IMR-90 (cell line): ENCODE results near the gene MRPL49. TPM values are rescaled to one million over a fixed set of nuclear protein-coding genes. Genes with fewer than 3 reads are reported as not detected.

ENCODE experiments used
- ATAC-seq: fragments of 200-7000 bp; cut with Tn5 transposase; 2 replicates; pipeline ENCODE4 v1.9.1; 2020; ENCODE audit warnings: low read depth, mild to moderate bottlenecking, moderate library complexity
- BruUV-seq: library from RNA; stranded (reverse); fragments of 400-500 nt; replicated peaks from 2 replicates; lab custom pipeline; 2021; lab: Mats Ljungman, UMichigan
- CTCF ChIA-PET: fragments of 300-600 bp; formaldehyde crosslinking; extraction: SDS; loops from one replicate; lab custom pipeline; 2021; ENCODE audit warnings: antibody characterized with exemption; lab: Yijun Ruan, JAX
- POLR2A ChIA-PET: fragments of 300-600 bp; sonication (Branson Sonifier 250); formaldehyde crosslinking; loops from one replicate; lab custom pipeline; 2022; ENCODE audit warnings: antibody characterized with exemption; ENCODE audit not compliant: unreplicated experiment; lab: Charles Lee
- DNase-seq: peaks from one replicate; pipeline ENCODE4 v3.0.0; 2013
- H2AFZ ChIP-seq: replicated peaks from 2 replicates; pipeline ENCODE3; 2013; ENCODE audit warnings: low read length, mild to moderate bottlenecking; ENCODE audit not compliant: poor library complexity
- H2AK5ac ChIP-seq: 2 replicates; pipeline ENCODE4 v1.6.1; 2013; ENCODE audit warnings: low read depth, low read length, inconsistent platforms
- H2AK9ac ChIP-seq: replicated peaks from 2 replicates; pipeline ENCODE3; 2013; ENCODE audit warnings: mild to moderate bottlenecking, low read depth, low read length, moderate library complexity; ENCODE audit not compliant: poor library complexity
- H2BK120ac ChIP-seq: 2 replicates; pipeline ENCODE4 v1.6.1; 2013; ENCODE audit warnings: low read depth, low read length, inconsistent platforms
- H2BK15ac ChIP-seq: 3 replicates; pipeline ENCODE4 v1.6.1; 2013; ENCODE audit warnings: low read depth, low read length, inconsistent platforms
- H2BK20ac ChIP-seq: 2 replicates; pipeline ENCODE4 v1.6.1; 2013; ENCODE audit warnings: low read depth, mild to moderate bottlenecking, inconsistent platforms, low read length, moderate library complexity
- H2BK5ac ChIP-seq: 2 replicates; pipeline ENCODE4 v1.6.1; 2013; ENCODE audit warnings: mild to moderate bottlenecking, low read depth, low read length, inconsistent platforms; ENCODE audit not compliant: poor library complexity, severe bottlenecking
- H3K14ac ChIP-seq: replicated peaks from 2 replicates; pipeline ENCODE4 v1.6.1; 2013; ENCODE audit warnings: low read depth, low read length, inconsistent platforms
- H3K18ac ChIP-seq: 2 replicates; pipeline ENCODE4 v1.6.1; 2013; ENCODE audit warnings: low read depth, low read length, control low read depth
- H3K23ac ChIP-seq: 2 replicates; pipeline ENCODE4 v1.6.1; 2013; ENCODE audit warnings: low read depth, low read length, inconsistent platforms
- H3K27ac ChIP-seq: 2 replicates; pipeline ENCODE4 v1.5.1; 2013; ENCODE audit warnings: mild to moderate bottlenecking, control low read depth, low read length; ENCODE audit not compliant: insufficient read depth
- H3K27me3 ChIP-seq: 2 replicates; pipeline ENCODE4 v1.6.1; 2013; ENCODE audit warnings: low read length; ENCODE audit not compliant: control insufficient read depth, insufficient read depth
- H3K36me3 ChIP-seq: 2 replicates; pipeline ENCODE4 v1.6.1; 2013; ENCODE audit warnings: low read length, mixed read lengths; ENCODE audit not compliant: control insufficient read depth, insufficient read depth
- H3K4ac ChIP-seq: 2 replicates; pipeline ENCODE4 v1.6.1; 2013; ENCODE audit warnings: low read depth, low read length, inconsistent platforms
- H3K4me1 ChIP-seq: 2 replicates; pipeline ENCODE4 v1.6.1; 2013; ENCODE audit warnings: low read length, mixed read lengths; ENCODE audit not compliant: control insufficient read depth, insufficient read depth
- H3K4me2 ChIP-seq: 2 replicates; pipeline ENCODE4 v1.6.1; 2013; ENCODE audit warnings: low read depth, mild to moderate bottlenecking, control low read depth, low read length, moderate library complexity
- H3K4me3 ChIP-seq: 2 replicates; pipeline ENCODE4 v1.5.1; 2013; ENCODE audit warnings: low read depth, mild to moderate bottlenecking, control low read depth, low read length, moderate library complexity; ENCODE audit not compliant: insufficient read depth
- H3K56ac ChIP-seq: 2 replicates; pipeline ENCODE4 v1.6.1; 2013; ENCODE audit warnings: low read length, inconsistent platforms; ENCODE audit not compliant: insufficient read depth; ENCODE audit errors: extremely low read depth
- H3K79me1 ChIP-seq, 2 experiments: 2 replicates each; pipeline ENCODE4 v1.6.1; 2013; ENCODE audit warnings: low read length in 2 of 2, inconsistent platforms in 1 of 2, low read depth in 1 of 2
- H3K9ac ChIP-seq: 2 replicates; pipeline ENCODE4 v1.6.1; 2013; ENCODE audit warnings: low read depth, low read length, control low read depth
- H3K9me1 ChIP-seq: 2 replicates; pipeline ENCODE4 v1.6.1; 2013; ENCODE audit warnings: low read length, inconsistent platforms; ENCODE audit not compliant: insufficient read depth
- H3K9me3 ChIP-seq: 2 replicates; pipeline ENCODE4 v1.6.1; 2013; ENCODE audit warnings: low read length; ENCODE audit not compliant: control insufficient read depth, insufficient read depth
- H4K20me1 ChIP-seq: 2 replicates; pipeline ENCODE4 v1.6.1; 2013; ENCODE audit warnings: low read length, inconsistent platforms; ENCODE audit not compliant: insufficient read depth
- H4K5ac ChIP-seq: 2 replicates; pipeline ENCODE4 v1.6.1; 2013; ENCODE audit warnings: mild to moderate bottlenecking, low read depth, low read length, control low read depth
- H4K8ac ChIP-seq, 2 experiments: 2 replicates each; pipeline ENCODE4 v1.6.1; 2013; ENCODE audit warnings: low read depth in 2 of 2, low read length in 2 of 2, control low read depth in 1 of 2, inconsistent platforms in 1 of 2
- H4K91ac ChIP-seq: 2 replicates; pipeline ENCODE4 v1.6.1; 2013; ENCODE audit warnings: low read depth, low read length, inconsistent platforms; ENCODE audit not compliant: insufficient read depth
- BHLHE40 ChIP-seq: fragments of 150-350 bp; IDR thresholded peaks from 2 replicates; pipeline ENCODE4 v1.6.1; 2016; ENCODE audit warnings: mild to moderate bottlenecking, low read depth, low read length
- CEBPB ChIP-seq: IDR thresholded peaks from 2 replicates; pipeline ENCODE4 v1.6.1; 2012; ENCODE audit warnings: low read depth, low read length, improper control_type of control experiment
- CHD1 ChIP-seq: IDR thresholded peaks from 2 replicates; pipeline ENCODE4 v1.6.1; 2012; ENCODE audit warnings: low read depth, low read length, improper control_type of control experiment
- FOS ChIP-seq: fragments of 150-350 bp; IDR thresholded peaks from 2 replicates; pipeline ENCODE4 v1.6.1; 2016; ENCODE audit warnings: low read depth, low read length
- MAFK ChIP-seq: IDR thresholded peaks from 2 replicates; pipeline ENCODE4 v1.6.1; 2012; ENCODE audit warnings: low read depth, low read length, improper control_type of control experiment
- MAZ ChIP-seq: IDR thresholded peaks from 2 replicates; pipeline ENCODE4 v1.6.1; 2012; ENCODE audit warnings: low read depth, mild to moderate bottlenecking, low read length, improper control_type of control experiment, moderate library complexity, borderline replicate concordance
- MXI1 ChIP-seq: IDR thresholded peaks from 2 replicates; pipeline ENCODE4 v1.6.1; 2012; ENCODE audit warnings: low read depth, mild to moderate bottlenecking, low read length, moderate library complexity, borderline replicate concordance
- NFE2L2 ChIP-seq: fragments of 150-350 bp; IDR thresholded peaks from 2 replicates; pipeline ENCODE4 v1.6.1; 2016; ENCODE audit warnings: low read depth, mild to moderate bottlenecking, low read length
- POLR2A ChIP-seq: IDR thresholded peaks from 2 replicates; pipeline ENCODE4 v1.6.1; 2012; ENCODE audit warnings: mild to moderate bottlenecking, low read depth, low read length
- RAD21 ChIP-seq: IDR thresholded peaks from 2 replicates; pipeline ENCODE4 v1.6.1; 2012; ENCODE audit warnings: low read length, improper control_type of control experiment
- RCOR1 ChIP-seq: IDR thresholded peaks from 2 replicates; pipeline ENCODE4 v1.6.1; 2012; ENCODE audit warnings: mild to moderate bottlenecking, low read length, improper control_type of control experiment; ENCODE audit not compliant: insufficient replicate concordance
- RFX5 ChIP-seq: IDR thresholded peaks from 2 replicates; pipeline ENCODE4 v1.8.0; 2012; ENCODE audit warnings: low read depth, mild to moderate bottlenecking, low read length, moderate library complexity
- SMC3 ChIP-seq: fragments of 150-350 bp; IDR thresholded peaks from 2 replicates; pipeline ENCODE4 v1.6.1; 2016; ENCODE audit warnings: low read depth, mild to moderate bottlenecking, antibody characterized with exemption, low read length, moderate library complexity
- WGBS, 2 experiments: methylation state at CpG; one replicate each; pipeline versions ENCODE4 v1.1.5 to v1.1.7; 2013; ENCODE audit warnings: missing lambda C conversion rate in 2 of 2; ENCODE audit not compliant: insufficient read length in 1 of 2; ENCODE audit errors: extremely low coverage in 2 of 2; 5-methylcytosine and 5-hydroxymethylcytosine counted together
- dilution Hi-C: fragments of 300-500 bp; cut with HindIII; formaldehyde crosslinking; loops from one replicate; pipeline ENCODE4 v1.14.3; 2018; ENCODE audit warnings: low sequenced_read_pairs; ENCODE audit not compliant: unreplicated experiment
- in situ Hi-C: fragments of 300-500 bp; cut with MboI; formaldehyde crosslinking; loops from 3 replicates; pipeline ENCODE4 v1.14.3; 2019; ENCODE audit warnings: low sequenced_read_pairs, inconsistent platforms, mixed read lengths
- intact Hi-C: fragments of 100-400 bp; cut with micrococcal nuclease; formaldehyde crosslinking; loops from 2 replicates; pipeline ENCODE4 v1.10.0; 2022
- polyA plus RNA-seq, 3 experiments: library from polyadenylated mRNA; depleted of rRNA; stranded (reverse); fragments of >200 nt; gene quantifications; 2 replicates each; pipeline ENCODE4 v1.2.3, GENCODE V29; 2012; ENCODE audit warnings: low replicate concordance in 1 of 3
- total RNA-seq: library from RNA; depleted of rRNA; stranded (reverse); fragments of >200 nt; gene quantifications from 2 replicates; pipeline ENCODE4 v1.2.3, GENCODE V29; 2012
- TF ChIP-seq, protein P1 (sequence below): conservative IDR thresholded peaks from 2 replicates; pipeline ENCODE4 v1.5.1; 2012; ENCODE audit warnings: mild to moderate bottlenecking, low read depth, low read length, improper control_type of control experiment
- TF ChIP-seq, protein P2 (sequence below): fragments of 150-350 bp; IDR thresholded peaks from 2 replicates; pipeline ENCODE4 v1.6.1; 2017; ENCODE audit warnings: mild to moderate bottlenecking, antibody characterized with exemption, low read length, low read depth
- TF ChIP-seq, protein P3 (sequence below): fragments of 150-350 bp; IDR thresholded peaks from 2 replicates; pipeline ENCODE4 v1.6.1; 2016; ENCODE audit warnings: low read depth, mild to moderate bottlenecking, low read length, moderate library complexity, borderline replicate concordance

Gene MRPL49
- total and polyA plus RNA-seq, 2 of the 4 experiments (the other 2 are of a cell fraction): 55.2 to 56.8 TPM

DNA sequence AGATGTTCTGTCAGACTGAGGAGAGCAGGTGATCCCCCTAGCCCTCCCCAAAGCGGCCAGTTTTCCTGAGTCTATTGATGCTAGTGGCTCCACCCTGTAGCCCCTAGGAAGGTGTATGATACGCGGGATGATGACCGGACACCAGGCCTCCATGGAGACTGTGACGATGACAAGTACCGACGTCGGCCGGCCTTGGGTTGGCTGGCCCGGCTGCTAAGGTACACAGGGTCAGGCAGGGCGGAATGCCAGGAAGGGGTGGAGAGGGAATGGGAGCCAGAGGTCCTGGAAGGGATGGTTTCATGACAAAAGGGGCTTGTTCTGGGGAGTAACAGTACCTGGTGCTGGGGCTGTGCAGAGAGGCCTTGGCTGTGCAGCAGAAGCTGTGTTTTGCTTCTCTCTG lies 34.9 kb upstream of the MRPL49 start:
- H2BK5ac ChIP-seq: no peak overlapping the region
- no peak overlapping the region for H3K9ac ChIP-seq
- ChIA-PET POLR2A (no interaction called here), CTCF (no interaction called here)
- H3K27ac ChIP-seq: no peak overlapping the region
- peak overlapping the region; percentile 10 for H2AK9ac ChIP-seq
- no peak overlapping the region for H2BK15ac ChIP-seq
- H3K27me3 ChIP-seq: no peaks in the 10 kb centered on the region
- no peak overlapping the region for H3K4ac ChIP-seq
- no peak for DNase-seq
- no peak overlapping the region for H3K4me2 ChIP-seq
- peaks cover 25 to 35% of the 10 kb centered on the region in 2 experiments for H3K79me1 ChIP-seq
- H2AK5ac ChIP-seq: no peak overlapping the region
- TF ChIP-seq, protein P1, sequence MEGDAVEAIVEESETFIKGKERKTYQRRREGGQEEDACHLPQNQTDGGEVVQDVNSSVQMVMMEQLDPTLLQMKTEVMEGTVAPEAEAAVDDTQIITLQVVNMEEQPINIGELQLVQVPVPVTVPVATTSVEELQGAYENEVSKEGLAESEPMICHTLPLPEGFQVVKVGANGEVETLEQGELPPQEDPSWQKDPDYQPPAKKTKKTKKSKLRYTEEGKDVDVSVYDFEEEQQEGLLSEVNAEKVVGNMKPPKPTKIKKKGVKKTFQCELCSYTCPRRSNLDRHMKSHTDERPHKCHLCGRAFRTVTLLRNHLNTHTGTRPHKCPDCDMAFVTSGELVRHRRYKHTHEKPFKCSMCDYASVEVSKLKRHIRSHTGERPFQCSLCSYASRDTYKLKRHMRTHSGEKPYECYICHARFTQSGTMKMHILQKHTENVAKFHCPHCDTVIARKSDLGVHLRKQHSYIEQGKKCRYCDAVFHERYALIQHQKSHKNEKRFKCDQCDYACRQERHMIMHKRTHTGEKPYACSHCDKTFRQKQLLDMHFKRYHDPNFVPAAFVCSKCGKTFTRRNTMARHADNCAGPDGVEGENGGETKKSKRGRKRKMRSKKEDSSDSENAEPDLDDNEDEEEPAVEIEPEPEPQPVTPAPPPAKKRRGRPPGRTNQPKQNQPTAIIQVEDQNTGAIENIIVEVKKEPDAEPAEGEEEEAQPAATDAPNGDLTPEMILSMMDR: no peak
- TF ChIP-seq MAZ: no peak
- no peak for TF ChIP-seq BHLHE40
- TF ChIP-seq NFE2L2: no peak
- TF ChIP-seq, protein P2, sequence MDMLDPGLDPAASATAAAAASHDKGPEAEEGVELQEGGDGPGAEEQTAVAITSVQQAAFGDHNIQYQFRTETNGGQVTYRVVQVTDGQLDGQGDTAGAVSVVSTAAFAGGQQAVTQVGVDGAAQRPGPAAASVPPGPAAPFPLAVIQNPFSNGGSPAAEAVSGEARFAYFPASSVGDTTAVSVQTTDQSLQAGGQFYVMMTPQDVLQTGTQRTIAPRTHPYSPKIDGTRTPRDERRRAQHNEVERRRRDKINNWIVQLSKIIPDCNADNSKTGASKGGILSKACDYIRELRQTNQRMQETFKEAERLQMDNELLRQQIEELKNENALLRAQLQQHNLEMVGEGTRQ: no peak
- no peak for TF ChIP-seq CHD1
- no peak for TF ChIP-seq MXI1
- TF ChIP-seq POLR2A: no peak
- TF ChIP-seq RAD21: no peak
- TF ChIP-seq, protein P3, sequence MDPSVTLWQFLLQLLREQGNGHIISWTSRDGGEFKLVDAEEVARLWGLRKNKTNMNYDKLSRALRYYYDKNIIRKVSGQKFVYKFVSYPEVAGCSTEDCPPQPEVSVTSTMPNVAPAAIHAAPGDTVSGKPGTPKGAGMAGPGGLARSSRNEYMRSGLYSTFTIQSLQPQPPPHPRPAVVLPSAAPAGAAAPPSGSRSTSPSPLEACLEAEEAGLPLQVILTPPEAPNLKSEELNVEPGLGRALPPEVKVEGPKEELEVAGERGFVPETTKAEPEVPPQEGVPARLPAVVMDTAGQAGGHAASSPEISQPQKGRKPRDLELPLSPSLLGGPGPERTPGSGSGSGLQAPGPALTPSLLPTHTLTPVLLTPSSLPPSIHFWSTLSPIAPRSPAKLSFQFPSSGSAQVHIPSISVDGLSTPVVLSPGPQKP: no peak
- no peak for TF ChIP-seq CEBPB
- no peak for TF ChIP-seq SMC3
- TF ChIP-seq RFX5: no peak
- no peak for TF ChIP-seq MAFK
- no peak for TF ChIP-seq RCOR1
- no peak for TF ChIP-seq FOS
- H2AFZ ChIP-seq: no peak overlapping the region
- 92% methylated on average over 5 of the region's 11 CpGs; no CpG with 5 or more reads in 1 of the 2 experiments for WGBS, 2 experiments
- BruUV-seq: no TSS peak
- H3K4me1 ChIP-seq: peaks cover 4% of the 10 kb centered on the region; the same call in 1 of the 2 replicates
- H3K9me1 ChIP-seq: no peaks in the 10 kb centered on the region
- in situ Hi-C loops (no loop called here), dilution Hi-C loops (no loop called here), intact Hi-C loops (no loop called here)
- no peak overlapping the region for H4K8ac ChIP-seq
- peaks cover 35% of the 10 kb centered on the region for H3K36me3 ChIP-seq
- H2BK20ac ChIP-seq: no peak overlapping the region
- no peaks in the 10 kb centered on the region for H3K9me3 ChIP-seq
- no peak overlapping the region for H3K18ac ChIP-seq
- H2BK120ac ChIP-seq: no peak overlapping the region
- no peak overlapping the region for H4K5ac ChIP-seq
- no peaks in the 10 kb centered on the region; the same call in 1 of the 2 replicates for H4K20me1 ChIP-seq
- H3K4me3 ChIP-seq: no peak overlapping the region
- no peak overlapping the region for H3K56ac ChIP-seq
- H4K91ac ChIP-seq: no peak overlapping the region
- H3K14ac ChIP-seq: no peak overlapping the region
- ATAC-seq: no peak
- no peak overlapping the region for H3K23ac ChIP-seq
